Keratinocyte (primary cell): ENCODE results near the gene ADGRD1. TPM values are rescaled to one million over a fixed set of nuclear protein-coding genes. Genes with fewer than 3 reads are reported as not detected.

Experiments
- DNase-seq: peaks from one replicate; pipeline ENCODE4 v3.0.0-alpha.2; 2011; ENCODE audit warnings: low read depth, missing footprints, low spot score
- FAIRE-seq: peaks from 2 replicates; lab custom pipeline; 2011; peaks lifted over from hg19 to GRCh38; lab: Jason Lieb, UNC
- H2AFZ ChIP-seq: 2 replicates; pipeline ENCODE4 v1.6.0; 2012; ENCODE audit warnings: low read length, control low read depth, inconsistent platforms; ENCODE audit not compliant: control insufficient read depth
- H3K27ac ChIP-seq: 2 replicates; pipeline ENCODE4 v1.5.1; 2011; ENCODE audit warnings: low read length; ENCODE audit not compliant: control insufficient read depth, insufficient read depth
- H3K27me3 ChIP-seq: 3 replicates; pipeline ENCODE4 v1.6.0; 2011; ENCODE audit warnings: low read length; ENCODE audit not compliant: control insufficient read depth, insufficient read depth; ENCODE audit errors: extremely low read depth
- H3K36me3 ChIP-seq, 2 experiments: 2 replicates in 1 of 2; 3 replicates in 1 of 2; pipeline ENCODE4 v1.5.1; 2011; ENCODE audit warnings: low read length in 2 of 2, mild to moderate bottlenecking in 1 of 2; ENCODE audit not compliant: control insufficient read depth in 2 of 2, insufficient read depth in 2 of 2; ENCODE audit errors: extremely low read depth in 1 of 2
- H3K4me1 ChIP-seq: 3 replicates; pipeline ENCODE4 v1.5.1; 2011; ENCODE audit warnings: low read length; ENCODE audit not compliant: control insufficient read depth, insufficient read depth; ENCODE audit errors: extremely low read depth
- H3K4me2 ChIP-seq: 3 replicates; pipeline ENCODE4 v1.6.0; 2011; ENCODE audit warnings: low read depth, low read length; ENCODE audit not compliant: control insufficient read depth, insufficient read depth; ENCODE audit errors: extremely low read depth
- H3K4me3 ChIP-seq, 3 experiments: fragments of 200-600 bp in 1 of 3; sonication (generic) in 1 of 3; 2 replicates in 2 of 3; 3 replicates in 1 of 3; pipeline ENCODE4 v1.5.1; 2011 to 2016; ENCODE audit warnings: low read length in 3 of 3, mild to moderate bottlenecking in 3 of 3, control low read depth in 2 of 3, inconsistent platforms in 1 of 3, low read depth in 1 of 3, mixed read lengths in 1 of 3, mixed run types in 1 of 3, moderate library complexity in 1 of 3; ENCODE audit not compliant: control insufficient read depth in 2 of 3, insufficient read depth in 2 of 3; ENCODE audit errors: extremely low read depth in 1 of 3
- H3K79me2 ChIP-seq: 2 replicates; pipeline ENCODE4 v1.6.0; 2012; ENCODE audit warnings: low read length; ENCODE audit not compliant: control insufficient read depth, insufficient read depth
- H3K9ac ChIP-seq: 3 replicates; pipeline ENCODE4 v1.6.0; 2011; ENCODE audit warnings: low read length; ENCODE audit not compliant: control insufficient read depth, insufficient read depth; ENCODE audit errors: extremely low read depth
- H3K9me1 ChIP-seq: 3 replicates; pipeline ENCODE4 v1.6.0; 2011; ENCODE audit warnings: low read length; ENCODE audit not compliant: control insufficient read depth, insufficient read depth; ENCODE audit errors: extremely low read depth
- H3K9me3 ChIP-seq: 2 replicates; pipeline ENCODE4 v1.5.1; 2012; ENCODE audit warnings: low read depth, low read length; ENCODE audit not compliant: control insufficient read depth
- H4K20me1 ChIP-seq: 3 replicates; pipeline ENCODE4 v1.6.0; 2011; ENCODE audit warnings: low read length; ENCODE audit not compliant: control insufficient read depth, insufficient read depth; ENCODE audit errors: extremely low read depth
- EZH2 ChIP-seq: IDR thresholded peaks from one replicate; pipeline ENCODE4 v1.6.1; 2012; ENCODE audit warnings: inconsistent platforms, mild to moderate bottlenecking, low read length, moderate library complexity
- dilution Hi-C: fragments of 300-500 bp; cut with MboI; formaldehyde crosslinking; loops from one replicate; pipeline ENCODE4 v1.7.0; 2020; ENCODE audit warnings: low sequenced_read_pairs; ENCODE audit not compliant: extremely low pct_ligation_motif_present
- polyA plus RNA-seq, 5 experiments: library from polyadenylated mRNA; depleted of rRNA in 3 of 5; stranded (reverse) in 3 of 5; stranded (forward) in 1 of 5; unstranded in 1 of 5; fragments of >200 nt; gene quantifications; 1 replicate in 1 of 5; 2 replicates in 3 of 5; 3 replicates in 1 of 5; pipeline versions ENCODE4 v1.2.1 to v1.2.3, GENCODE V29; 2011 to 2012; ENCODE audit warnings: missing spikeins in 2 of 5, low read depth in 1 of 5, low replicate concordance in 1 of 5
- TF ChIP-seq, protein P1 (sequence below), 3 experiments: IDR thresholded peaks in 1 of 3; conservative IDR thresholded peaks in 1 of 3; optimal IDR thresholded peaks in 1 of 3; 2 replicates in 2 of 3; 3 replicates in 1 of 3; pipeline versions ENCODE3 to v1.5.1; 2011; ENCODE audit warnings: low read length in 3 of 3, mild to moderate bottlenecking in 3 of 3, moderate library complexity in 2 of 3, control low read depth in 1 of 3, inconsistent platforms in 1 of 3; ENCODE audit not compliant: insufficient read depth in 2 of 3; ENCODE audit errors: extremely low read depth in 1 of 3

Gene ADGRD1
- polyA plus RNA-seq, 1 donor (not counting 4 experiments of a cell fraction or from before 2014, with no cell fraction given) = not detected

DNA sequence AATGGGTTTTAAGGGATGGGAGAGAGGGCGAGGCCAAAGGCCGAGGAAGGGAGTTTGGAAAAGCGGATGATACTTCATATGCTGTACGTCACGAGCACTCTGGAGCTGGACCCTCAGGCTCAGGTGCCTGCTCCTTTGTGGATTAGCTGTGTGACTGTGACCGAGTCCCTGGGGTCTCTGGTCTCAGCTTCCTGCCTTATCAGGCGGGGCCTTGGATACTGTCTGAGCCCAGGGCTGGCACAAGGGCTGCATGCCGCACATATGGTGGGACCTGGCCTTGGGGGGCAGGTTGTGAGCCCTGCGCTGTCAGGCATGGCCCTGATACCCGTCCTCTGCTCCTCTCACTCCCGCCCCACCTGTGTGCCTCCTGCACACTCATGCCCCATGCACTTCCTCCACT is 95.3 kb downstream of the ADGRD1 start:
- Histone ChIP-seq H3K27ac (no peak overlapping the region), H3K4me1 (no peaks in the 10 kb centered on the region), H3K27me3 (no peaks in the 10 kb centered on the region), H3K79me2 (no peaks in the 10 kb centered on the region), H3K9me1 (no peaks in the 10 kb centered on the region), H3K36me3 (no peaks in the 10 kb centered on the region), H3K4me3 (no peak overlapping the region), H2AFZ (no peak overlapping the region), H3K9me3 (peaks cover 6% of the 10 kb centered on the region), H3K9ac (no peak overlapping the region), H4K20me1 (no peaks in the 10 kb centered on the region), H3K4me2 (no peak overlapping the region)
- no peak for DNase-seq
- dilution Hi-C loops = no loop called here
- no peak for FAIRE-seq
- no peak for TF ChIP-seq EZH2
- TF ChIP-seq, protein P1, sequence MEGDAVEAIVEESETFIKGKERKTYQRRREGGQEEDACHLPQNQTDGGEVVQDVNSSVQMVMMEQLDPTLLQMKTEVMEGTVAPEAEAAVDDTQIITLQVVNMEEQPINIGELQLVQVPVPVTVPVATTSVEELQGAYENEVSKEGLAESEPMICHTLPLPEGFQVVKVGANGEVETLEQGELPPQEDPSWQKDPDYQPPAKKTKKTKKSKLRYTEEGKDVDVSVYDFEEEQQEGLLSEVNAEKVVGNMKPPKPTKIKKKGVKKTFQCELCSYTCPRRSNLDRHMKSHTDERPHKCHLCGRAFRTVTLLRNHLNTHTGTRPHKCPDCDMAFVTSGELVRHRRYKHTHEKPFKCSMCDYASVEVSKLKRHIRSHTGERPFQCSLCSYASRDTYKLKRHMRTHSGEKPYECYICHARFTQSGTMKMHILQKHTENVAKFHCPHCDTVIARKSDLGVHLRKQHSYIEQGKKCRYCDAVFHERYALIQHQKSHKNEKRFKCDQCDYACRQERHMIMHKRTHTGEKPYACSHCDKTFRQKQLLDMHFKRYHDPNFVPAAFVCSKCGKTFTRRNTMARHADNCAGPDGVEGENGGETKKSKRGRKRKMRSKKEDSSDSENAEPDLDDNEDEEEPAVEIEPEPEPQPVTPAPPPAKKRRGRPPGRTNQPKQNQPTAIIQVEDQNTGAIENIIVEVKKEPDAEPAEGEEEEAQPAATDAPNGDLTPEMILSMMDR (optimal IDR thresholded peaks at IDR 0.05 in 1 of 3, IDR thresholded peaks at IDR 0.05 in 1 of 3, conservative IDR thresholded peaks at IDR 0.05 in 1 of 3; ENCODE audit: extremely low read depth in 1 of 3, insufficient read depth in 2 of 3, low read length in 3 of 3) = no peak

DNA sequence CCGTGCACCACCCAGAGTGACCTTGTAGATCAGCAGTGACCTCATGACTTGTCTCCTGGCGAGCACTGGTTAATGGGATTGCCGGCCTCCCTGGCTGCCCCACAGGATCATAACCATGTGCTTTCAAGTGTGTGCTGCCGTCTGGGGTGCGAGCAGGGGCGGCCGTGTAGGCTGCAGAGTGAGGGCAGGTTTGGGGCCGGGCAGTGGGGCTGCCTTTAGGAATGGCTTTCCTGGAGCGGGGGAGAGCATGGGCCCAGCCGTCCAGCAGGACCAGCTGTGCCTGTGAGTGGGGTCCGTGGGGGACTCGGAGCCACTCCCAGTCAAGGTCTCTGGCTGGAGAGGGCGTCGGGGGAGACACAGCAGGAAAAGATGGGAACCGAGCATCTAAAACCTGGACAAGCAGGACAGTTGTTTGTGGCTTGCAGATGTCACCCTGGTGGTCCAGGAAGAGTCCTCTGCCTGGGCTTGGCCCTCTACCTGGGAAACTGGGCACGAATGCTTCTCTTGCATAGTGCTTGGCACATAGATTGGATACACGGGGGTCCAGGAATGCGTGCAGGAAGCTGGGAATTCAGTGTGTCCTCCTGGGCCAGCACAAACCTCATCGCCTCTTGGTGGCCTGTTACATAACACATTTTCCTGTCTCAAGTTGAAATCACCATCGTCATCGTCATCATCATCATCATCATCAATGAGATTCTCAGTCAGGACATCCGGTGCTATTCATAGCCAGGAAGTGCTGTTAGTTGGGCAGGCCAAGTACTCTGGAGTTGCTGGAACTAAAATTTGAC is 96.0 kb downstream of the ADGRD1 start:
- H4K20me1 ChIP-seq = no peaks in the 10 kb centered on the region
- DNase-seq = no peak
- H2AFZ ChIP-seq = no peak overlapping the region
- no peak for TF ChIP-seq EZH2
- TF ChIP-seq, protein P1 (optimal IDR thresholded peaks at IDR 0.05 in 1 of 3, IDR thresholded peaks at IDR 0.05 in 1 of 3, conservative IDR thresholded peaks at IDR 0.05 in 1 of 3; ENCODE audit: extremely low read depth in 1 of 3, insufficient read depth in 2 of 3, low read length in 3 of 3) = no peak
- dilution Hi-C loops = no loop called here
- no peaks in the 10 kb centered on the region for H3K27me3 ChIP-seq
- H3K36me3 ChIP-seq = no peaks in the 10 kb centered on the region
- H3K4me2 ChIP-seq = no peak overlapping the region
- no peak for FAIRE-seq
- H3K4me3 ChIP-seq = no peak overlapping the region
- no peaks in the 10 kb centered on the region for H3K79me2 ChIP-seq
- H3K9ac ChIP-seq = no peak overlapping the region
- peaks cover 6% of the 10 kb centered on the region for H3K9me3 ChIP-seq
- H3K27ac ChIP-seq = no peak overlapping the region
- H3K4me1 ChIP-seq = no peaks in the 10 kb centered on the region
- H3K9me1 ChIP-seq = no peaks in the 10 kb centered on the region
